Measurements from ENCODE around the gene RNF114. TPM values are rescaled to one million over a fixed set of nuclear protein-coding genes. Genes with fewer than 3 reads are reported as not detected.

RNF114 gene
- total RNA-seq, 2 donors from 2014 or later: 44.8 to 46.6 TPM

- intact Hi-C loops (cut with DNase I): loop anchor here (2.0 to 10.0 kb wide), 4 partner anchors 47 to 194 kb away; no protein-coding TSS in a partner anchor
- DNase-seq (ENCODE audit: low spot score): no peak
Observed at GRCh38 chr20:49980140-49981008, 44.2 kb downstream of the RNF114 start.

DNA sequence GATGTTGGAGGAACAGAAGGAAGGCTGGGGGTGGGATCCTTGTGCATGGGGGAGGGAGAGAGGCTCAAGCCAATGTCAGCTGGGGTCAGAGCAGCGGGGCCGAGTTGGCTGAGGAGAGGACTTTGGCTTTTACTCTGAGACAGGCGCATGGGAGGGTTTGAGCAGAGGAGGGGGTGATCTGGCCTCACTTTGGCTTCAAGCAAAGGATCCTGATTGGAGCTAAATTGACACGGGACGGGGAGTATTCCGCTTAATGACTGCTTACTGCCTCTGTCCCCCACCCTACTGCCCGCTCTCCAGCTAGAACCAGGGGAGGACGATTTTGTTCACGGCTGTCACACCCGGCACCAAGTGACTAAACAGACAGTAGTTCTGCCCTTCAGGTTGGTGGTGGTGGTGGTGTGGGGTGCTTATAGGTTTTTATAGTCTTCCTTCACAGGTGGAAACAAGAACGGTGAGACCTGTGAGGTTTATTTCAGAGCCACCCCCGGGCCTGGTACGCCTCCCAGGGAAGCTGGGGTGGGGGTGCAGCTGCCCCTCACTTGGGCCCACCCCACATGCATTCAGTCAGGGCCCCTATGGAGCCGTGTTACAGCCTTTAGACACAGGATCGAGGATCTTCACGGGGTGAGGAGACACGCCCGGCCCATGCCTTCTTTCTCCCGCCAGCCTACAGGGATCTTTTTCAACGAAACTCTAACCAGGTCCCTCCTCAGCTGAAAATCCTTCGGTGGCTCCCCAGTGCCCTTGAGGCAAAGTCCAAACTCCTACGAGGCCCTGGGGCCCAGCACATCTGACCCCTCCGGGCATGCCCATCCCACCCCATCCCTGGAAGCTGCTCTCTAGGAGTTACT lies 45.2 kb downstream of the RNF114 start:
- intact Hi-C loops (cut with DNase I): loop anchor here (2.0 to 10.0 kb wide), 4 partner anchors 46 to 193 kb away; no protein-coding TSS in a partner anchor
- DNase-seq (ENCODE audit: low spot score): no peak

- no peak for DNase-seq (ENCODE audit: low spot score)
- intact Hi-C loops (cut with DNase I): loop anchor here (5.0 to 10.0 kb wide), 3 partner anchors 45 to 193 kb away; no protein-coding TSS in a partner anchor
Observed at GRCh38 chr20:49982072-49982345, 45.8 kb downstream of the RNF114 start.

- peak; percentile 92 for DNase-seq (ENCODE audit: low spot score)
- intact Hi-C loops (cut with DNase I): loop anchor here (5.0 to 10.0 kb wide), 3 partner anchors 45 to 192 kb away; no protein-coding TSS in a partner anchor
Observed at GRCh38 chr20:49982346-49983122, 46.3 kb downstream of the RNF114 start, which contains the start of gene SNAI1. SNAI1 (plus strand) TSS chr20:49982980; CDS start chr20:49983060, 80 bp downstream.

DNA sequence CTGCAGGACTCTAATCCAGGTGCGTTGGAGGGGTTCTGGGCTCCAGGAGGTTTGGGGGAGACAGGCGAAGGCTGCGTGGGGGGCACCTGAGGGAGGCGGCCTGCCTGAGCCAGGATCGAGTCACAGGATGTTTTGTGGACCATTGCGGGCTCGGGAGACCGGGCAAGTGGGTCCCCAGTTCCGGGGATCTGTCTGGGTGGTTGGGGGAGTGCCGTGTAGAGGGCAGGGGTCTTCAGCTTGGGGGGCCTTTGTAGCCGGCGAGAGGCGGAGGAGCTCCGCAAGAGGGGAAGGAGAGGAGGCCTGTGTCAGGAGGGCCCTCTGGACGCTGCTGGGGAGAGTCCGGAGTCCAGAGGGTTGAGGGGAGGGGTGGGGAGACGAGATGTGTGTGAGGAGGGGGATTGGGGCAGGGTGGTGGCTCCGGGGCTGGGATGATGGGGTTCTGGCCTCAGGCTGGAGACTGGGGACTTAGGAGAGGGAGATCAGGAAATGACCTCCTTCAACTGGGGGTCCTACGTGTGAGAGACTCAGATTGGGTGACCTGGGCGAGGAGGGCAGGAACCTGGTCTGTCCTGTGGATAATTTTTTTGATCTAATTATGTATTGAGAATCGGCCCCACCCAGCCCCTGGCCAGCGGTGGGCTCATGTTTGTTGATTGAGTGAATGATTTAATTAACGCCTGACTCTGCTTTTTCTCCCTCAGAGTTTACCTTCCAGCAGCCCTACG lies 47.1 kb downstream of the RNF114 start:
- intact Hi-C loops (cut with DNase I): loop anchor here (5.0 to 10.0 kb wide), 3 partner anchors 44 to 192 kb away; no protein-coding TSS in a partner anchor

DNA sequence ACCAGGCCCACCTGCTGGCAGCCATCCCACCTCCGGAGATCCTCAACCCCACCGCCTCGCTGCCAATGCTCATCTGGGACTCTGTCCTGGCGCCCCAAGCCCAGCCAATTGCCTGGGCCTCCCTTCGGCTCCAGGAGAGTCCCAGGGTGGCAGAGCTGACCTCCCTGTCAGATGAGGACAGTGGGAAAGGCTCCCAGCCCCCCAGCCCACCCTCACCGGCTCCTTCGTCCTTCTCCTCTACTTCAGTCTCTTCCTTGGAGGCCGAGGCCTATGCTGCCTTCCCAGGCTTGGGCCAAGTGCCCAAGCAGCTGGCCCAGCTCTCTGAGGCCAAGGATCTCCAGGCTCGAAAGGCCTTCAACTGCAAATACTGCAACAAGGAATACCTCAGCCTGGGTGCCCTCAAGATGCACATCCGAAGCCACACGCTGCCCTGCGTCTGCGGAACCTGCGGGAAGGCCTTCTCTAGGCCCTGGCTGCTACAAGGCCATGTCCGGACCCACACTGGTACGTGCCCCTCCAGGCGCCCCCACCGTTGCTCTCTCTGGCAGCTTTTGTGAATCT lies 47.7 kb downstream of the RNF114 start:
- no peak for DNase-seq (ENCODE audit: low spot score)
- intact Hi-C loops (cut with DNase I): loop anchor here (5.0 to 10.0 kb wide), 3 partner anchors 43 to 191 kb away; no protein-coding TSS in a partner anchor

More for the DNA sequence above, 47.1 kb downstream of the RNF114 start:
- DNase-seq (ENCODE audit: low spot score): no peak

DNA sequence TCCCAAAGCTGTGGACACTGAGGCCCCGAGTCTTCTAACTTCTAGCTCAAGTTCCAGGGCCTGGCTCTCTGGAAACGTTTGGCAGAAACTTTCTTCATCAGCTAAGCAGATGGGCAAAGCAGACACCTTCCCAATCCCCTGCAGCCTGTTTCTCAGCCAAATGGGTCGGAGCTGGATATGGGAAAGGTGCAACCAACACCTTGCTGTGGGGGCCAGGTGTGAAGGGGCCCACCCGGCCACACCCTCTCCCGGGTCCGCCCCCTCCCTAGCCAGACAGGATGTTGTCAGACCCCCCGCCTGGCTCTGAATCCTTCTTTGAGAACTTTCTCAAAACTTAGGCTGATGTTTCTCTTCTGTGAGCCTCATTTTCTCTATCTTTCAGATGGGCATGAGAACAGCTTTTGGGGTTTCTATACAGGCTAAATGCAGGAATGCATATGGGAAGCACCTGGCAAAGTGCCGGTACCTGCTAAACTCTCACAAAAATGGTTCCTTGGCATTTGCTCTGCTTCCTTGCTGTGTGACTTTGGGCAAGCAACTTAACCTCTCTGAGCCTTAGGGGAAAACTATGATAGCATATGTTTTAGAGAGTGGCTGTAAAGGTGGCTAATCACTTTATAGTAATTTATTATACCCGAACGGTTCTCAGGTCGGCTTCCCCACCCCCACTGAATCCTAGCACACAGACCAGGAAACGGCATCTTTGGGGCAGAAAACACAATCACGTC lies 48.4 kb downstream of the RNF114 start:
- DNase-seq (ENCODE audit: low spot score): no peak
- intact Hi-C loops (cut with DNase I): loop anchor here (5.0 to 10.0 kb wide), 3 partner anchors 43 to 190 kb away; no protein-coding TSS in a partner anchor

DNA sequence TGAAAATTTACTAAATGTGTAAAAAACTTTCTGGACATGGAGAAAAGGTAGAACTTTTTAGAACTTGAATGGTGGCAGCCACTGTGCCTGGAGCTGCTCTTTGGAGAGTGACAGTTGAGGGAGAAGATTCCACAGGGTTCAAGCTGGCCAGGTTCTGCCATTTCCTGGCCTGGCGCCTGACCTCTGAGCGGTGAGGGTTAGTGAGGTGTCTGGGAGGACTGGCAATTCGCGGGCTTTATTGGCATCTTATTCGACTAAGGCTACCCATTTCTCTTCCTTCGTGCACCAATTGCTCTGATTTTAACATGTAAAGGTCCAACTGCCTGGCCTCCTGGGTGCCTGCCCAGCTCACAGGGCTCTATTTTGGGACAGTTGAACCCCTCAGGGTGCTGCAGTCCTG lies 49.0 kb downstream of the RNF114 start:
- DNase-seq (ENCODE audit: low spot score): no peak
- intact Hi-C loops (cut with DNase I): loop anchor here in 1 of 2 donors (10.0 kb wide), 1 partner anchor 190 kb away; no protein-coding TSS in a partner anchor

- intact Hi-C loops (cut with DNase I): loop anchor here in 1 of 2 donors (10.0 kb wide), 1 partner anchor 189 kb away; no protein-coding TSS in a partner anchor
- no peak for DNase-seq (ENCODE audit: low spot score)
Observed at GRCh38 chr20:49985617-49986016, 49.4 kb downstream of the RNF114 start.

GRCh38 chr20:49986049-49986448 lies 49.9 kb downstream of the RNF114 start:
- no peak for DNase-seq (ENCODE audit: low spot score)
- intact Hi-C loops (cut with DNase I): loop anchor here in 1 of 2 donors (10.0 kb wide), 1 partner anchor 189 kb away; no protein-coding TSS in a partner anchor

- intact Hi-C loops (cut with DNase I): loop anchor here in 1 of 2 donors (10.0 kb wide), 1 partner anchor 188 kb away; no protein-coding TSS in a partner anchor
- no peak for DNase-seq (ENCODE audit: low spot score)
Observed at GRCh38 chr20:49987015-49987867, 51.0 kb downstream of the RNF114 start.

- intact Hi-C loops (cut with DNase I): loop anchor here in 1 of 2 donors (10.0 kb wide), 1 partner anchor 187 kb away; no protein-coding TSS in a partner anchor
- no peak for DNase-seq (ENCODE audit: low spot score)
Observed at GRCh38 chr20:49987868-49988690, 51.9 kb downstream of the RNF114 start.

GRCh38 chr20:49989234-49990065 lies 53.3 kb downstream of the RNF114 start:
- DNase-seq (ENCODE audit: low spot score): peak; percentile 92
- intact Hi-C loops (cut with DNase I): loop anchor here in 1 of 2 donors (10.0 kb wide), 1 partner anchor 185 kb away; no protein-coding TSS in a partner anchor

GRCh38 chr20:49990271-49990720 lies 54.1 kb downstream of the RNF114 start:
- intact Hi-C loops (cut with DNase I): no loop called here
- DNase-seq (ENCODE audit: low spot score): no peak

Measured in posterior vena cava (tissue), 2 donors.